SK-N-SH (cell line): ENCODE data around the gene ZNF586. TPM values are rescaled to one million over a fixed set of nuclear protein-coding genes. Genes with fewer than 3 reads are reported as not detected.

Experiments used
- CTCF ChIA-PET: fragments of 300-600, 350-600 bp; formaldehyde crosslinking; extraction: SDS; loops from one replicate; lab custom pipeline; 2021; lab: Yijun Ruan, JAX
- POLR2A ChIA-PET: fragments of 350-600 bp; sonication (Branson Sonifier 250); formaldehyde crosslinking; extraction: SDS; loops from one replicate; lab custom pipeline; 2020; ENCODE audit warnings: antibody characterized with exemption, inconsistent platforms; lab: Yijun Ruan, JAX
- DNase-seq: peaks from one replicate; pipeline ENCODE4 v3.0.0; 2012
- H2AFZ ChIP-seq: fragments of 200-600 bp; sonication (generic); 2 replicates; pipeline ENCODE4 v1.8.1; 2016; ENCODE audit warnings: antibody characterized with exemption, mild to moderate bottlenecking, low read depth
- H3F3A ChIP-seq: fragments of 200-600 bp; sonication (generic); replicated peaks from 2 replicates; pipeline ENCODE3; 2016; ENCODE audit warnings: antibody characterized with exemption, mild to moderate bottlenecking; ENCODE audit not compliant: insufficient read depth
- H3K27ac ChIP-seq, 2 experiments: fragments of 200-500 bp in 1 of 2; fragments of 200-600 bp in 1 of 2; sonication (Bioruptor generic) in 1 of 2; sonication (generic), shearing (Covaris generic) in 1 of 2; 2 replicates each; pipeline versions ENCODE4 v1.5.1 to v1.6.1; 2014 to 2016; ENCODE audit warnings: low read depth in 2 of 2, inconsistent platforms in 1 of 2, low read length in 1 of 2, mild to moderate bottlenecking in 1 of 2, mixed read lengths in 1 of 2
- H3K27me3 ChIP-seq: fragments of 200-600 bp; sonication (generic), shearing (Covaris generic); 2 replicates; pipeline ENCODE4 v1.6.1; 2016; ENCODE audit warnings: mixed run types; ENCODE audit not compliant: insufficient read depth
- H3K36me3 ChIP-seq, 2 experiments: fragments of 200-500 bp in 1 of 2; fragments of 200-600 bp in 1 of 2; sonication (Bioruptor generic) in 1 of 2; sonication (generic) in 1 of 2; replicated peaks in 1 of 2; 2 replicates each; pipeline versions ENCODE3 to v1.5.1; 2014 to 2016; ENCODE audit warnings: low read length in 1 of 2, mild to moderate bottlenecking in 1 of 2; ENCODE audit not compliant: insufficient read depth in 2 of 2, control insufficient read depth in 1 of 2
- H3K4me1 ChIP-seq, 2 experiments: fragments of 200-500 bp in 1 of 2; fragments of 200-600 bp in 1 of 2; sonication (Bioruptor generic) in 1 of 2; sonication (generic), shearing (Covaris generic) in 1 of 2; 2 replicates each; pipeline versions ENCODE4 v1.5.1 to v1.6.1; 2014 to 2016; ENCODE audit warnings: low read depth in 1 of 2, low read length in 1 of 2, mixed run types in 1 of 2; ENCODE audit not compliant: insufficient read depth in 2 of 2, control insufficient read depth in 1 of 2
- H3K4me2 ChIP-seq: fragments of 200-600 bp; sonication (generic), shearing (Covaris generic); 2 replicates; pipeline ENCODE4 v1.6.1; 2017; ENCODE audit warnings: mixed run types
- H3K4me3 ChIP-seq, 2 experiments: fragments of 200-500 bp in 1 of 2; fragments of 200-600 bp in 1 of 2; sonication (Bioruptor generic) in 1 of 2; sonication (generic), shearing (Covaris generic) in 1 of 2; 2 replicates each; pipeline versions ENCODE4 v1.5.1 to v1.8.1; 2014 to 2016; ENCODE audit warnings: low read depth in 2 of 2, inconsistent platforms in 1 of 2, low read length in 1 of 2, mild to moderate bottlenecking in 1 of 2, mixed read lengths in 1 of 2, moderate library complexity in 1 of 2
- H3K79me2 ChIP-seq: fragments of 200-600 bp; sonication (generic); 2 replicates; pipeline ENCODE4 v1.8.1; 2017; ENCODE audit warnings: mild to moderate bottlenecking; ENCODE audit not compliant: insufficient read depth
- H3K9ac ChIP-seq: fragments of 200-600 bp; sonication (generic); 2 replicates; pipeline ENCODE4 v1.6.1; 2017; ENCODE audit warnings: mixed run types
- H3K9me2 ChIP-seq: fragments of 200-600 bp; sonication (generic); 2 replicates; pipeline ENCODE4 v1.6.1; 2017; ENCODE audit warnings: mixed run types
- H3K9me3 ChIP-seq: fragments of 200-600 bp; sonication (generic); 2 replicates; pipeline ENCODE4 v1.6.1; 2017; ENCODE audit warnings: mixed run types, mild to moderate bottlenecking, moderate library complexity
- H4K20me1 ChIP-seq: fragments of 200-600 bp; sonication (generic); 2 replicates; pipeline ENCODE4 v1.6.1; 2017; ENCODE audit warnings: mild to moderate bottlenecking, mixed run types; ENCODE audit not compliant: insufficient read depth
- CHD2 ChIP-seq: fragments of 150-350 bp; IDR thresholded peaks from 2 replicates; pipeline ENCODE4 v1.6.1; 2018; ENCODE audit warnings: low read length; ENCODE audit not compliant: partially characterized antibody
- EP300 ChIP-seq, 2 experiments: IDR thresholded peaks; 2 replicates each; pipeline versions ENCODE4 v1.4.0 to v1.6.1; 2012; ENCODE audit warnings: borderline replicate concordance in 1 of 2, low read depth in 1 of 2, low read length in 1 of 2
- FOXJ3 ChIP-seq: sonication (generic); formaldehyde crosslinking; IDR thresholded peaks from 2 replicates; pipeline ENCODE4 v1.5.1; 2020; ENCODE audit warnings: mild to moderate bottlenecking, missing genetic modification reagents
- GATA2 ChIP-seq: sonication (generic); formaldehyde crosslinking; IDR thresholded peaks from 2 replicates; pipeline ENCODE4 v1.5.0; 2020; ENCODE audit warnings: mild to moderate bottlenecking, missing genetic modification reagents
- JUND ChIP-seq: IDR thresholded peaks from 2 replicates; pipeline ENCODE4 v1.4.0; 2012
- MAX ChIP-seq: IDR thresholded peaks from 2 replicates; pipeline ENCODE4 v1.4.0; 2012; ENCODE audit warnings: low read depth
- MEF2A ChIP-seq: IDR thresholded peaks from 2 replicates; pipeline ENCODE4 v1.4.0; 2012; ENCODE audit warnings: low read depth, borderline replicate concordance
- NFIC ChIP-seq: IDR thresholded peaks from 2 replicates; pipeline ENCODE4 v1.4.0; 2012; ENCODE audit warnings: borderline replicate concordance
- NRF1 ChIP-seq: IDR thresholded peaks from 2 replicates; pipeline ENCODE4 v1.6.1; 2012; ENCODE audit warnings: low read depth, mild to moderate bottlenecking, low read length
- POLR2AphosphoS5 ChIP-seq: IDR thresholded peaks from 2 replicates; pipeline ENCODE4 v1.6.1; 2012; ENCODE audit warnings: low read depth, low read length
- USF1 ChIP-seq: IDR thresholded peaks from 2 replicates; pipeline ENCODE4 v1.4.0; 2012; ENCODE audit warnings: low read depth, borderline replicate concordance
- WGBS: methylation state at CpG from one replicate; pipeline ENCODE4 v1.1.6; 2017; ENCODE audit warnings: low lambda C conversion rate; 5-methylcytosine and 5-hydroxymethylcytosine counted together
- polyA plus RNA-seq, 3 experiments: library from polyadenylated mRNA; depleted of rRNA; stranded (reverse); fragments of >200 nt; gene quantifications; 2 replicates each; pipeline ENCODE4 v1.2.3, GENCODE V29; 2012
- TF ChIP-seq, protein P1 (sequence below): IDR thresholded peaks from 2 replicates; pipeline ENCODE4 v1.6.1; 2012; ENCODE audit warnings: mild to moderate bottlenecking, low read depth, low read length, moderate library complexity
- TF ChIP-seq, protein P2 (sequence below): IDR thresholded peaks from 2 replicates; pipeline ENCODE4 v1.4.0; 2012; ENCODE audit warnings: low read depth, borderline replicate concordance

ZNF586 gene
- polyA plus RNA-seq, 1 of the 3 experiments (the other 2 are of a cell fraction): 3.5 TPM

DNA sequence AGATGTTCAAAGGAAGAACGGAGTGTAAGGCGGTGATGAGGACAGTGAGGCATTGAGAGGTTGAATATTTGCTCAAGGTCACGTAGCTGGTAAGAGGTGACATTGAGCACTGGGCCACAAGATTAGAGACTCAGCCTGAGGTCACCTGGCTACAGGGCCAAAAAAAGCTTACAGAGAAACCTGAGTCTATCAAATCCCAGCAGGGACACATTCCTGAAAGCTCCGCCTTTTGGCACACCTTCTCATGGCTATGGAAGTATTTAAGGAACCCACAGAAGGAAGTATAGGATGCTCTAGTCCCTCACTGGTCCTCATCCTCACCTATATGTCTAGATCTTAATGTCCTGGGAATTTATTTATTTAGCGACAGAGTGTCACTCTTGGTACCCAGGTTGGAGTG, 17.4 kb downstream of the ZNF586 start:
- no peaks in the 10 kb centered on the region for H3K4me1 ChIP-seq
- DNase-seq: no peak
- H3K79me2 ChIP-seq: peaks cover 7% of the 10 kb centered on the region; the same call in 1 of the 2 replicates
- H3K27ac ChIP-seq: no peak overlapping the region
- no peaks in the 10 kb centered on the region for H3F3A ChIP-seq
- ChIA-PET POLR2A (no interaction called here), CTCF (no interaction called here)
- peaks cover 4 to 18% of the 10 kb centered on the region in 2 experiments for H3K36me3 ChIP-seq
- H3K4me2 ChIP-seq: no peak overlapping the region
- no peaks in the 10 kb centered on the region for H3K9me3 ChIP-seq
- H3K4me3 ChIP-seq: peak overlapping the region in 1 of 2 experiments; percentile 3; a peak in 1 of 4 replicates
- H3K27me3 ChIP-seq: no peaks in the 10 kb centered on the region
- no peaks in the 10 kb centered on the region for H4K20me1 ChIP-seq
- TF ChIP-seq USF1 (no peak), MEF2A (no peak), EP300 (IDR thresholded peaks at IDR 0.05; ENCODE audit: borderline replicate concordance in 1 of 2, low read depth in 1 of 2, low read length in 1 of 2) (no peak), MAX (no peak), NFIC (no peak), NRF1 (no peak), FOXJ3 (no peak), JUND (no peak), GATA2 (CRISPR knock-in tag) (no peak), POLR2AphosphoS5 (no peak), CHD2 (no peak)
- TF ChIP-seq, protein P1, sequence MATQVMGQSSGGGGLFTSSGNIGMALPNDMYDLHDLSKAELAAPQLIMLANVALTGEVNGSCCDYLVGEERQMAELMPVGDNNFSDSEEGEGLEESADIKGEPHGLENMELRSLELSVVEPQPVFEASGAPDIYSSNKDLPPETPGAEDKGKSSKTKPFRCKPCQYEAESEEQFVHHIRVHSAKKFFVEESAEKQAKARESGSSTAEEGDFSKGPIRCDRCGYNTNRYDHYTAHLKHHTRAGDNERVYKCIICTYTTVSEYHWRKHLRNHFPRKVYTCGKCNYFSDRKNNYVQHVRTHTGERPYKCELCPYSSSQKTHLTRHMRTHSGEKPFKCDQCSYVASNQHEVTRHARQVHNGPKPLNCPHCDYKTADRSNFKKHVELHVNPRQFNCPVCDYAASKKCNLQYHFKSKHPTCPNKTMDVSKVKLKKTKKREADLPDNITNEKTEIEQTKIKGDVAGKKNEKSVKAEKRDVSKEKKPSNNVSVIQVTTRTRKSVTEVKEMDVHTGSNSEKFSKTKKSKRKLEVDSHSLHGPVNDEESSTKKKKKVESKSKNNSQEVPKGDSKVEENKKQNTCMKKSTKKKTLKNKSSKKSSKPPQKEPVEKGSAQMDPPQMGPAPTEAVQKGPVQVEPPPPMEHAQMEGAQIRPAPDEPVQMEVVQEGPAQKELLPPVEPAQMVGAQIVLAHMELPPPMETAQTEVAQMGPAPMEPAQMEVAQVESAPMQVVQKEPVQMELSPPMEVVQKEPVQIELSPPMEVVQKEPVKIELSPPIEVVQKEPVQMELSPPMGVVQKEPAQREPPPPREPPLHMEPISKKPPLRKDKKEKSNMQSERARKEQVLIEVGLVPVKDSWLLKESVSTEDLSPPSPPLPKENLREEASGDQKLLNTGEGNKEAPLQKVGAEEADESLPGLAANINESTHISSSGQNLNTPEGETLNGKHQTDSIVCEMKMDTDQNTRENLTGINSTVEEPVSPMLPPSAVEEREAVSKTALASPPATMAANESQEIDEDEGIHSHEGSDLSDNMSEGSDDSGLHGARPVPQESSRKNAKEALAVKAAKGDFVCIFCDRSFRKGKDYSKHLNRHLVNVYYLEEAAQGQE: no peak
- TF ChIP-seq, protein P2, sequence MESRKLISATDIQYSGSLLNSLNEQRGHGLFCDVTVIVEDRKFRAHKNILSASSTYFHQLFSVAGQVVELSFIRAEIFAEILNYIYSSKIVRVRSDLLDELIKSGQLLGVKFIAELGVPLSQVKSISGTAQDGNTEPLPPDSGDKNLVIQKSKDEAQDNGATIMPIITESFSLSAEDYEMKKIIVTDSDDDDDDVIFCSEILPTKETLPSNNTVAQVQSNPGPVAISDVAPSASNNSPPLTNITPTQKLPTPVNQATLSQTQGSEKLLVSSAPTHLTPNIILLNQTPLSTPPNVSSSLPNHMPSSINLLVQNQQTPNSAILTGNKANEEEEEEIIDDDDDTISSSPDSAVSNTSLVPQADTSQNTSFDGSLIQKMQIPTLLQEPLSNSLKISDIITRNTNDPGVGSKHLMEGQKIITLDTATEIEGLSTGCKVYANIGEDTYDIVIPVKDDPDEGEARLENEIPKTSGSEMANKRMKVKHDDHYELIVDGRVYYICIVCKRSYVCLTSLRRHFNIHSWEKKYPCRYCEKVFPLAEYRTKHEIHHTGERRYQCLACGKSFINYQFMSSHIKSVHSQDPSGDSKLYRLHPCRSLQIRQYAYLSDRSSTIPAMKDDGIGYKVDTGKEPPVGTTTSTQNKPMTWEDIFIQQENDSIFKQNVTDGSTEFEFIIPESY: no peak
- 93% methylated on average over 5 of the region's 5 CpGs for WGBS
- H3K9ac ChIP-seq: no peak overlapping the region
- H3K9me2 ChIP-seq: no peaks in the 10 kb centered on the region
- H2AFZ ChIP-seq: no peak overlapping the region
